Measurements from ENCODE around the gene TENM4. TPM values are rescaled to one million over a fixed set of nuclear protein-coding genes. Genes with fewer than 3 reads are reported as not detected.

Gene TENM4
- polyA plus RNA-seq, 3 donors, result 0.31 to 1.7 TPM; not detected in 1

DNA sequence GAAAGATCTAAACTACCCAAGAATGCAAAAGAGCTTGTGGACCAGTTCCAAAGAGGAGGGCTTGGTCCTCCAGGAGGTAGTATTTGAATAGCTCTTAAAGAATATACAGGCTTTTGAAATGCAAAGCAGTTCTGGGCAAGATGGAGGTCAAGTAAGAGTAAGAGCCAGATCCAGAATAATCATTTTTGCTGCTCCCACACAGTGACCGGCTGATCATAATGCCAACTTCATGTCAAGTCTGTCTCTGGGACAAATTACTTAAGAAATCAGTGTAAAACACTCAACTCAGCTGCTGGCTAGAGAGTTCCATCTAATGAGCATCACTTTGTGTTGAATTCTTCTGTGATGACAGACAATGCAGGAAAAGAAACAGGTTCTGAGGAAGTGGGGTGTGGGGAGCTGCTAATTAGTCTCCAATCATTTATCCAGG lies 615.2 kb downstream of the TENM4 start:
- peaks cover 9 to 14% (median 12%) of the 10 kb centered on the region in 3 donors for H3K27me3 Mint-ChIP-seq (ENCODE audit: low read depth in 3 of 3)
- Histone ChIP-seq H4K20me1 (ENCODE audit: insufficient read depth, low read length) (no peaks in the 10 kb centered on the region), H3K4me2 (replicated peaks; ENCODE audit: extremely low read depth, low read length, poor library complexity, severe bottlenecking) (no peak overlapping the region), H3K79me2 (ENCODE audit: insufficient read depth, low read length) (no peaks in the 10 kb centered on the region), H3K27ac (ENCODE audit: low read depth in 1 of 2, low read length in 2 of 2) (no peak overlapping the region), H3K27me3 (ENCODE audit: control insufficient read depth in 2 of 2, insufficient read depth in 2 of 2, low read length in 2 of 2) (peaks cover 0 to 2% of the 10 kb centered on the region in 2 donors), H3K4me1 (ENCODE audit: control insufficient read depth in 1 of 2, insufficient read depth in 2 of 2, low read length in 2 of 2) (peaks cover 25 to 32% of the 10 kb centered on the region in 2 donors), H3K4me3 (replicated peaks in 1 of 3; ENCODE audit: low read depth in 2 of 3, low read length in 3 of 3) (no peak overlapping the region), H3K9ac (ENCODE audit: insufficient read depth, low read length, poor library complexity, severe bottlenecking) (no peak overlapping the region), H2AFZ (ENCODE audit: insufficient read depth, low read depth, low read length, poor library complexity, severe bottlenecking) (no peak overlapping the region), H3K9me3 (replicated peaks in 1 of 2; ENCODE audit: control insufficient read depth in 1 of 2, insufficient read depth in 1 of 2, low read length in 2 of 2) (no peaks in the 10 kb centered on the region), H3K36me3 (replicated peaks in 1 of 2; ENCODE audit: control insufficient read depth in 1 of 2, insufficient read depth in 2 of 2, low read length in 2 of 2) (no peaks in the 10 kb centered on the region)
- no peak overlapping the region for H3K4me3 Mint-ChIP-seq
- peaks cover 17% of the 10 kb centered on the region for H3K4me1 Mint-ChIP-seq
- WGBS (ENCODE audit: insufficient coverage), result 100% methylated on average over 1 of the region's 1 CpG
- no peak for DNase-seq
- no peak overlapping the region for H3K27ac Mint-ChIP-seq
- H3K36me3 Mint-ChIP-seq, result peaks cover 0 to 6% of the 10 kb centered on the region in 2 donors
- H3K9me3 Mint-ChIP-seq, result peaks cover 0 to 1% (median 0%) of the 10 kb centered on the region in 7 donors
- intact Hi-C loops (cut with micrococcal nuclease), result no loop called here
- no peak for TF ChIP-seq CTCF (IDR thresholded peaks at IDR 0.05)

- Histone ChIP-seq H3K4me3 (replicated peaks in 1 of 3; ENCODE audit: low read depth in 2 of 3, low read length in 3 of 3) (no peak overlapping the region), H3K4me2 (replicated peaks; ENCODE audit: extremely low read depth, low read length, poor library complexity, severe bottlenecking) (no peak overlapping the region), H3K9ac (ENCODE audit: insufficient read depth, low read length, poor library complexity, severe bottlenecking) (no peak overlapping the region), H3K9me3 (replicated peaks in 1 of 2; ENCODE audit: control insufficient read depth in 1 of 2, insufficient read depth in 1 of 2, low read length in 2 of 2) (no peaks in the 10 kb centered on the region), H2AFZ (ENCODE audit: insufficient read depth, low read depth, low read length, poor library complexity, severe bottlenecking) (no peak overlapping the region), H3K27me3 (ENCODE audit: control insufficient read depth in 2 of 2, insufficient read depth in 2 of 2, low read length in 2 of 2) (peaks cover 0 to 4% of the 10 kb centered on the region in 2 donors), H3K4me1 (ENCODE audit: control insufficient read depth in 1 of 2, insufficient read depth in 2 of 2, low read length in 2 of 2) (peaks cover 12 to 15% of the 10 kb centered on the region in 2 donors), H4K20me1 (ENCODE audit: insufficient read depth, low read length) (no peaks in the 10 kb centered on the region), H3K27ac (ENCODE audit: low read depth in 1 of 2, low read length in 2 of 2) (no peak overlapping the region), H3K79me2 (ENCODE audit: insufficient read depth, low read length) (no peaks in the 10 kb centered on the region), H3K36me3 (replicated peaks in 1 of 2; ENCODE audit: control insufficient read depth in 1 of 2, insufficient read depth in 2 of 2, low read length in 2 of 2) (no peaks in the 10 kb centered on the region)
- Mint-ChIP-seq H3K27me3 (ENCODE audit: low read depth in 3 of 3) (peaks cover 12 to 19% (median 15%) of the 10 kb centered on the region in 3 donors), H3K9me3 (no peaks in the 10 kb centered on the region), H3K27ac (no peak overlapping the region), H3K4me1 (peaks cover 9% of the 10 kb centered on the region), H3K4me3 (peak overlapping the region in 1 of 2 donors; percentile 12), H3K36me3 (no peaks in the 10 kb centered on the region)
- intact Hi-C loops (cut with micrococcal nuclease), result no loop called here
- WGBS (ENCODE audit: insufficient coverage), result 89% methylated on average over 5 of the region's 9 CpGs
- TF ChIP-seq CTCF (IDR thresholded peaks at IDR 0.05), result no peak
- no peak for DNase-seq
Measured at GRCh38 chr11:78823588-78823987, 617.2 kb downstream of the TENM4 start.

All from CD14-positive monocyte (primary cell).